Lung (tissue), 12 donors: ENCODE results near the gene PXDN. TPM values are rescaled to one million over a fixed set of nuclear protein-coding genes. Genes with fewer than 3 reads are reported as not detected.

Experiments used
- ATAC-seq: fragments of 200-7000 bp; cut with Tn5 transposase; one replicate; pipeline ENCODE4 v1.9.1; 2020; ENCODE audit warnings: moderate number of reproducible peaks; ENCODE audit not compliant: insufficient read depth, low FRiP score
- DNase-seq, 3 donors: peaks; one replicate each; pipeline ENCODE4 v3.0.0-alpha.2; 2013 to 2017
- H3K27ac ChIP-seq, 2 donors: one replicate each; pipeline ENCODE4 v1.5.1; 2013; ENCODE audit warnings: mild to moderate bottlenecking in 2 of 2, moderate library complexity in 2 of 2, control low read depth in 1 of 2, inconsistent platforms in 1 of 2, low read depth in 1 of 2, low read length in 1 of 2
- H3K27me3 ChIP-seq, 3 donors: one replicate each; pipeline ENCODE4 v1.5.1; 2013; ENCODE audit warnings: low read length in 2 of 3; ENCODE audit not compliant: control insufficient read depth in 3 of 3, insufficient read depth in 3 of 3
- H3K36me3 ChIP-seq, 4 donors: one replicate each; pipeline ENCODE4 v1.5.1; 2013; ENCODE audit warnings: low read length in 4 of 4, mild to moderate bottlenecking in 1 of 4, moderate library complexity in 1 of 4; ENCODE audit not compliant: control insufficient read depth in 4 of 4, insufficient read depth in 4 of 4
- H3K4me1 ChIP-seq, 5 donors: one replicate each; pipeline ENCODE4 v1.5.1; 2013; ENCODE audit warnings: low read length in 5 of 5, mild to moderate bottlenecking in 2 of 5, moderate library complexity in 1 of 5; ENCODE audit not compliant: control insufficient read depth in 5 of 5, insufficient read depth in 5 of 5
- H3K4me3 ChIP-seq: one replicate; pipeline ENCODE4 v1.5.1; 2013; ENCODE audit warnings: mild to moderate bottlenecking, control low read depth, moderate library complexity
- H3K9ac ChIP-seq, 2 donors: one replicate each; pipeline ENCODE4 v1.5.1; 2013; ENCODE audit warnings: low read length in 2 of 2, control low read depth in 1 of 2; ENCODE audit not compliant: insufficient read depth in 1 of 2
- H3K9me3 ChIP-seq, 4 donors: one replicate each; pipeline ENCODE4 v1.5.1; 2013; ENCODE audit warnings: low read length in 3 of 4, mild to moderate bottlenecking in 1 of 4, moderate library complexity in 1 of 4; ENCODE audit not compliant: control insufficient read depth in 4 of 4, insufficient read depth in 3 of 4
- WGBS, 2 donors: extraction: QIAGEN DNeasy Blood & Tissue Kit; methylation state at CpG; one replicate each; pipeline ENCODE4 v1.1.7; 2013; 5-methylcytosine and 5-hydroxymethylcytosine counted together
- polyA plus RNA-seq, 2 donors: library from polyadenylated mRNA; stranded (reverse); fragments of 200-250 nt; gene quantifications; one replicate each; pipeline ENCODE4 v1.2.1, GENCODE V29; 2013
- total RNA-seq, 2 donors: library from RNA; depleted of rRNA in 1 of 2; stranded (reverse); fragments of >200 nt in 1 of 2; gene quantifications; one replicate each; pipeline ENCODE4 v1.2.1, GENCODE V29; 2014 to 2021
- TF ChIP-seq, protein P1 (sequence below): IDR thresholded peaks from 2 replicates; pipeline ENCODE4 v1.5.1; 2012; ENCODE audit warnings: mild to moderate bottlenecking; ENCODE audit errors: control extremely low read depth, extremely low read depth
- donor health status: control.
- donor health status: control.
- donor health status: Bipolar disorder and iron deficiency.
- donor health status: healthy.
- donor health status: DM: yes; HTN: yes; CAD: no.

Gene PXDN
- total and polyA plus RNA-seq, 4 donors: 10.6 to 198 (median 45.1) TPM

DNA sequence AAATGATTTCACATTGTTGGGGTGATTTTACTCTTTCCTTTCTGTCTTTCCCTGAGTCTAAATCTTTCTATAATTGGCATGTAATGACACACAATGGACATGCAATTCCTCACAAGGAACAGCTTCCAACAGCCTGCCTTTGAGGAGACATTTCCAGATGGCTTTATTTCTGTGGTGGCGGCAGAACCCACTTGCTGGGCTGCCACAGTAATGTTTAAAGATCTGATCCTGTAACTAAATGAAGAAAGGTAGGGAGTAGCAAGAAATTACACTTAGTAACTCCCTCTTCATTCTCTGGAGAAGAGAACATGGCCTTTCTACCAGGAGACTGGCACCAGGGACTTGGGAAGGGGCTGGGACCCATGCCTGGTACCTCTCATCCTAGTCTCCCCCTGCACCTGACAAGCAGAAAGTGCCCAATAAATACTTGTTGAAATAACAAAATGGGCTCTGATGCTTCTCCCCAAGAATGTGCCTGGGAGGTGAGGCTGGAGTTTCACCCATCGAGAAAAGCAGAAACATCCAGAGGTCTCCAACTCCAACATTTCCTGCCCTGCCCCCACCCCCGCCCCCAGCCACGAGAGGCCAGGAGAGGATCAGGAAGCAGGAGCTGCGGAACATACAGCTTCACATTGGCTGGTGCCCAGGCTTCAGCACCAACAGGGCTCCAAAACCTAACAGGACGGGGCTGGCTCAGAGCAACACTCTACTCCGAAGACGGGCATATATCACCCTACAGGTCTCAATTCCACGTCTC lies 92.1 kb downstream of the PXDN start:
- no peaks in the 10 kb centered on the region for H3K27me3 ChIP-seq
- DNase-seq (peak in 1 of 3 donors; percentile 55), ATAC-seq (no peak)
- WGBS, 2 donors: 47 to 70% methylated on average over 9 of the region's 9 CpGs
- H3K9ac ChIP-seq: no peak overlapping the region
- TF ChIP-seq, protein P1, sequence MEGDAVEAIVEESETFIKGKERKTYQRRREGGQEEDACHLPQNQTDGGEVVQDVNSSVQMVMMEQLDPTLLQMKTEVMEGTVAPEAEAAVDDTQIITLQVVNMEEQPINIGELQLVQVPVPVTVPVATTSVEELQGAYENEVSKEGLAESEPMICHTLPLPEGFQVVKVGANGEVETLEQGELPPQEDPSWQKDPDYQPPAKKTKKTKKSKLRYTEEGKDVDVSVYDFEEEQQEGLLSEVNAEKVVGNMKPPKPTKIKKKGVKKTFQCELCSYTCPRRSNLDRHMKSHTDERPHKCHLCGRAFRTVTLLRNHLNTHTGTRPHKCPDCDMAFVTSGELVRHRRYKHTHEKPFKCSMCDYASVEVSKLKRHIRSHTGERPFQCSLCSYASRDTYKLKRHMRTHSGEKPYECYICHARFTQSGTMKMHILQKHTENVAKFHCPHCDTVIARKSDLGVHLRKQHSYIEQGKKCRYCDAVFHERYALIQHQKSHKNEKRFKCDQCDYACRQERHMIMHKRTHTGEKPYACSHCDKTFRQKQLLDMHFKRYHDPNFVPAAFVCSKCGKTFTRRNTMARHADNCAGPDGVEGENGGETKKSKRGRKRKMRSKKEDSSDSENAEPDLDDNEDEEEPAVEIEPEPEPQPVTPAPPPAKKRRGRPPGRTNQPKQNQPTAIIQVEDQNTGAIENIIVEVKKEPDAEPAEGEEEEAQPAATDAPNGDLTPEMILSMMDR: no peak
- H3K36me3 ChIP-seq: peaks cover 0 to 49% (median 34%) of the 10 kb centered on the region in 4 donors
- H3K9me3 ChIP-seq: peaks cover 0 to 7% (median 0%) of the 10 kb centered on the region in 4 donors
- H3K4me3 ChIP-seq: no peak overlapping the region
- peak overlapping the region; percentile 37 to 59 for H3K27ac ChIP-seq
- H3K4me1 ChIP-seq: peaks cover 0 to 47% (median 21%) of the 10 kb centered on the region in 5 donors

- Histone ChIP-seq H3K36me3 (peaks cover 0 to 49% (median 35%) of the 10 kb centered on the region in 4 donors), H3K4me3 (no peak overlapping the region), H3K27me3 (no peaks in the 10 kb centered on the region), H3K27ac (no peak overlapping the region), H3K9ac (no peak overlapping the region), H3K4me1 (peaks cover 0 to 50% (median 21%) of the 10 kb centered on the region in 5 donors), H3K9me3 (peaks cover 0 to 7% (median 0%) of the 10 kb centered on the region in 4 donors)
- ATAC-seq (no peak), DNase-seq (peak; percentile 49 to 89 (median 78))
- WGBS, 2 donors: 72 to 88% methylated on average over 16 of the region's 16 CpGs
- TF ChIP-seq, protein P1: no peak
Observed at GRCh38 chr2:1651121-1652033, 92.9 kb downstream of the PXDN start.

DNA sequence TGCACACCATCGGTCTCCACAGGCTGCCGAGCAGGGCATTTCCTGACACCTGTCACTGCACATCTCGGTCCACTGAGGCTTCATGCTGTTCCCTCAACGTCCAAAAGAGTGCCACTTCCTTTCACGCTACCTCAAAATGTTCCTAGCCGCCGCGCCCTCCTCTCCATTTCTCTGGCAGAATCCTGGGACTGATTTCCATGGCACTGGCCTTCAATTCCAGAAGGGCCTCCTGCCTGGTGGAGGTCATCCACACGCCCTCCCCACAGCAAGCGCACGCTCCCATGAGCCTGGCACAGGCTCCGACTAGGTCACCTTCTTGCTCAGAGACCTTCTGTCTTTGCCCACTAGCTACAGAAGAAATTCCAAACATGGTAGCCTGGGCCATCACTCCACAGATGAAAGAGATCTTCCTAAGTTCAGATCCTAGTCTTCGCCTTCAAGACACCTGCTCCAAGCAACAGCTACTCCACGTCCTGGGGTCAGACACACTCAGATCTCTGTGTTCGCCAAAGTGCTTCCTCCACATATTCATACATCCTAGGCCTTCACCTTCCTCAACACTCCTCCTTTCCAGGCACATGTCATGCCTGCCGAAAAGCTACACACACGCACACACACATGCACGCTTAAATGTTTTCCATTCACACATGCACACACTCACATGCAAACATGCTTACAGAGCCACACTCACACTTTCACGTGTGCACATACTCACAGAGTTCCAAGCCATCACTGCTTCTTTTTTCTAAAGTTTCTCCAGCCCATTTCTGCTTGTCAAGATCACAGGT lies 94.0 kb downstream of the PXDN start:
- peaks cover 0 to 59% (median 31%) of the 10 kb centered on the region in 5 donors for H3K4me1 ChIP-seq
- H3K9ac ChIP-seq: no peak overlapping the region
- peaks cover 0 to 7% (median 0%) of the 10 kb centered on the region in 4 donors for H3K9me3 ChIP-seq
- WGBS, 2 donors: 88 to 92% methylated on average over 19 of the region's 19 CpGs
- H3K27me3 ChIP-seq: no peaks in the 10 kb centered on the region
- no peak for ATAC-seq
- TF ChIP-seq, protein P1: no peak
- H3K27ac ChIP-seq: peak overlapping the region in 1 of 2 donors; percentile 27
- peaks cover 0 to 49% (median 35%) of the 10 kb centered on the region in 4 donors for H3K36me3 ChIP-seq
- peak in 1 of 3 donors; percentile 9 for DNase-seq
- H3K4me3 ChIP-seq: no peak overlapping the region
